ENCODE measurements around the gene DERA.
A peak's percentile ranks its signal among the peaks of the same experiment; 100 is the strongest.

The DERA gene

GRCh38 chr12:16070113-16070512 is 159.0 kb downstream of the DERA start:
- H3K4me3 ChIP-seq (ENCODE audit: low read depth, low read length) = no peak overlapping the region
- TF ChIP-seq CTCF (conservative IDR thresholded peaks at IDR 0.05; ENCODE audit: low read depth, low read length) = no peak
- no peak for DNase-seq (ENCODE audit: low read depth)

- no peak for TF ChIP-seq CTCF (conservative IDR thresholded peaks at IDR 0.05; ENCODE audit: low read depth, low read length)
- DNase-seq (ENCODE audit: low read depth) = no peak
- H3K4me3 ChIP-seq (ENCODE audit: low read depth, low read length) = no peak overlapping the region
Measured at GRCh38 chr12:16072678-16073077, 161.5 kb downstream of the DERA start.

- no peak overlapping the region for H3K4me3 ChIP-seq (ENCODE audit: low read depth, low read length)
- TF ChIP-seq CTCF (conservative IDR thresholded peaks at IDR 0.05; ENCODE audit: low read depth, low read length) = no peak
- no peak for DNase-seq (ENCODE audit: low read depth)
Measured at GRCh38 chr12:16074894-16075293, 163.8 kb downstream of the DERA start.

- no peak for DNase-seq (ENCODE audit: low read depth)
- TF ChIP-seq CTCF (conservative IDR thresholded peaks at IDR 0.05; ENCODE audit: low read depth, low read length) = no peak
- H3K4me3 ChIP-seq (ENCODE audit: low read depth, low read length) = no peak overlapping the region
Measured at GRCh38 chr12:16075887-16076286, 164.8 kb downstream of the DERA start.

- no peak overlapping the region for H3K4me3 ChIP-seq (ENCODE audit: low read depth, low read length)
- TF ChIP-seq CTCF (conservative IDR thresholded peaks at IDR 0.05; ENCODE audit: low read depth, low read length) = peak; percentile 51
- DNase-seq (ENCODE audit: low read depth) = peak; percentile 41
Measured at GRCh38 chr12:16076557-16076956, 165.4 kb downstream of the DERA start.

- no peak overlapping the region for H3K4me3 ChIP-seq (ENCODE audit: low read depth, low read length)
- DNase-seq (ENCODE audit: low read depth) = no peak
- no peak for TF ChIP-seq CTCF (conservative IDR thresholded peaks at IDR 0.05; ENCODE audit: low read depth, low read length)
Measured at GRCh38 chr12:16076970-16077522, 165.9 kb downstream of the DERA start.

- H3K4me3 ChIP-seq (ENCODE audit: low read depth, low read length) = no peak overlapping the region
- DNase-seq (ENCODE audit: low read depth) = no peak
- TF ChIP-seq CTCF (conservative IDR thresholded peaks at IDR 0.05; ENCODE audit: low read depth, low read length) = no peak
Measured at GRCh38 chr12:16086462-16086861, 175.3 kb downstream of the DERA start.
